GM12892 (cell line): ENCODE results near the gene ARGLU1.

Experiments used
- DNase-seq: peaks from one replicate; pipeline ENCODE4 v3.0.0; 2011; ENCODE audit not compliant: insufficient read length
- FAIRE-seq: peaks from 2 replicates; lab custom pipeline; 2011; peaks lifted over from hg19 to GRCh38; lab: Jason Lieb, UNC
- POLR2A ChIP-seq: IDR thresholded peaks from 2 replicates; pipeline ENCODE4 v1.6.1; 2011; ENCODE audit warnings: low read depth, low read length, control low read depth
- POLR2AphosphoS5 ChIP-seq: IDR thresholded peaks from 2 replicates; pipeline ENCODE4 v1.6.1; 2011; ENCODE audit warnings: low read depth, low read length, control low read depth
- TAF1 ChIP-seq: IDR thresholded peaks from 2 replicates; pipeline ENCODE4 v1.6.1; 2011; ENCODE audit warnings: low read depth, mild to moderate bottlenecking, control low read depth, low read length, borderline replicate concordance

The ARGLU1 gene

GRCh38 chr13:106494506-106494905 is 73.4 kb downstream of the ARGLU1 start:
- TF ChIP-seq TAF1 (no peak), POLR2AphosphoS5 (no peak), POLR2A (no peak)
- DNase-seq = no peak
- FAIRE-seq = no peak

DNA sequence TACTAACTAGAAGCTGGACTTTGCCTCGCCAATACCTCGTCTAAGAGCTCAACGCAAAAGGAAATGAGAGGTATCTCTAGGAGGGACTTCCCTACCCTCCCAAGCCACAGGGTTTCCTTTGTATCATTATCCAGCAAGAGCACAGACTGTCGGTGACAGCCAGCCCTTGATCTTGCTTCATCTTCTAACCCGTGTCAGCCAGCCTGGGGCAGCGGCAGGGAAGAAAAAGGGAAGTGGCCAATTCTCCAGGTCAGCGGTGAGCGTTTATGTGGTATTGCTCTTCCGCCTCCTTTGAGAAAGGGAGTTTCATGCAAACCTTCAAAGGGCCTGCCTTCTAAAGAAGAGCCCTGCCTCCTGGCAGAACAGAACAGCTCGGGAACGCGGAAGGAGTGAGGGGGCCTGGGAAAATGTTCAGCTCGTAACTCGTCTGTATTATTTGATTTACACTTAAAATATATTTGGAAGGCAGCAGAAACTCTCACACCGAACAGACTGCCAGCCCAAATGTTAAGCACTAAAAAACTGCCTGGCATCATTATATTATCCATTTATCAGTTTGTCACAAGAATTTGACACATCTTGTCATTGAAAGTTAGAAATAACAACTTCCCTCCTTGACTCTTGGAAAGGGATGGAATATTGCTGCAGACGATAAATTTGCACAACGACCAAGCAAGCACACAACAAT is 74.3 kb downstream of the ARGLU1 start:
- FAIRE-seq (peak; percentile 75), DNase-seq (no peak)
- no peak for TF ChIP-seq POLR2A
- TF ChIP-seq TAF1 = no peak
- no peak for TF ChIP-seq POLR2AphosphoS5

DNA sequence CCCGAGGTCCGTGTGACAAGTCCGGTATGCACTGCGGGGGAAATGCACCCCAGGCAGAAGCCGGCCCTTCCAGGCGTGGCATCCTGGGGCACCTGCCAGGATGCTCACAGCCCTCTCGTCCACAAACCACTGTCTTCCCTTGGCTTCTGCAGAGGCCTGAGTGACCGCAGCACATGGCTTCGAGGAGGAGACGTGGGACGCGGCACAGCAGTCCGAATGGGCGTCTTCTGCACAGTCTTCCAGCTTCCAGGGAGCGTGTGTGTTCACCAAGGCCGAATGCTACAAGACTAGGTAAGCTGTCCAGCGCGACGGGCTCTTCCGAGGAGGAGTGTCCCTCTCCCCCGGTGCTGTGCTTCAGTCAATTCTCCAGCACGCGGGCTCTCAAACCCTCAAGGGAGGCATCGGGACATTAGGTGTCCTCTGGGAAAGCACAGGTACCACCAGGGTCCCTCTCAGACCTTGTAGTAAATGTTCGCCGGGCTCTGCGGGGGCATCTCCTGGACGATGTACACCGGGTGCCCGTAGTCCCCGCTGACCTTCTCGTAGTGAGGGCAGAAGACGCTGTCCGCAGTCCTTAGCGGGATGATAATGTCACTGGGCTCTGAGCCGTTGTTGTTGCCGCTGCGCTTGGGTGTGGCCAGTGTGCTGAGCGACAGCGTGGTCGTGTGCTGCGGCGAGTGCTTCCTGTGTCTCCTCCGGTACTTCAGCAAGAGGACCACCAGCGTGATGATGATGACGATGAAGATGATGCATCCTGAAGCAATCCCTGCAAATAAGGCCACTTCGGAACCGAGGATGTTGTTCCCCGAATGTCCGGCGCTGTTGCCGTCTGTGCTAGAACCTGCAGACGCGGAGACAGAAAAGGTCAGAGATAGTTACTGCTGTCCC is 75.1 kb downstream of the ARGLU1 start:
- DNase-seq = no peak
- no peak for FAIRE-seq
- TF ChIP-seq POLR2AphosphoS5 (no peak), POLR2A (no peak), TAF1 (no peak)

DNA sequence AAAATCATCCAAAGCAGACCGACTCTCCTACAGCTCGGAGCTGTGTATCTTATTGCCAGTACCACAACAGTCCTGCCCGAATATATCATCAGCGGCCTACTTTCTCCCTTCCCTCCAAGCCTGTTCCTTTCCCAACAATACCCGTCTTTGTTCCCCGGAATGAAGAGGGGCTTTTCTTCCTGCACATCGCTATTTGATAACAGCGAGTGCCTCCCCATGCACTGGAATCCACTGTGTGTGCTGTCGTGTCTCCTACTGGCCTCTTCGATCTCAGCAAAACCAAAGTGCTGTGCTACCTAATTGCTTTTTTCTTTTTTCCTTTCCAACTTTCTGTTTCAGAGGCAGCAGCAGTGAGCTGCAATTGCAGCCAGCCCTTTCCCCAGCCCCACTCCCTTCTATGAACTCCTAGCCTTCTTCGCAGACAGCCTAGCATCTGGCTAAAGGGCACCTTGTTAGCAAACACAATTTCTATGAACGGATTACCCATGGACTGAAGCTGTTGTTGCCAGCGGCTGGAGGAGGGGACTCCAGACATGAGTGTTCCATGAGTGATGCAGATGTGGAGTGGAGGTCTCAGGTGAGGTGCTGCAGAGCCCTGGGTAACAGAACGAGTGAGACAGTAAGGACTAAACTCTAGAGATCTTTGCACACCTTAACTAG is 75.9 kb downstream of the ARGLU1 start:
- FAIRE-seq (no peak), DNase-seq (no peak)
- TF ChIP-seq POLR2A (no peak), POLR2AphosphoS5 (no peak), TAF1 (no peak)
